HG02610 (cell line): ENCODE results near the gene GABRR3.

ENCODE experiments used
- ATAC-seq: cut with Tn5 transposase; IDR thresholded peaks from one replicate; pipeline ENCODE4 v1.9.1; 2021; ENCODE audit warnings: mild to moderate bottlenecking, moderate library complexity; ENCODE audit not compliant: unreplicated experiment

Gene GABRR3

GRCh38 chr3:97992547-97993173 is 42.5 kb downstream of the GABRR3 start:
- ATAC-seq: no peak

GRCh38 chr3:97991293-97991682 is 43.8 kb downstream of the GABRR3 start:
- no peak for ATAC-seq

GRCh38 chr3:97990624-97991292 is 44.4 kb downstream of the GABRR3 start:
- peak; percentile 61 for ATAC-seq

- ATAC-seq: no peak
Observed at GRCh38 chr3:97988784-97989568, 46.1 kb downstream of the GABRR3 start.

- no peak for ATAC-seq
Observed at GRCh38 chr3:97987306-97987705, 47.8 kb downstream of the GABRR3 start.

GRCh38 chr3:97983933-97984491 is 51.1 kb downstream of the GABRR3 start:
- ATAC-seq: no peak

- no peak for ATAC-seq
Observed at GRCh38 chr3:97981886-97982285, 53.2 kb downstream of the GABRR3 start.

- ATAC-seq: no peak
Observed at GRCh38 chr3:97979610-97980009, 55.5 kb downstream of the GABRR3 start.

- ATAC-seq: no peak
Observed at GRCh38 chr3:97975466-97975865, 59.6 kb downstream of the GABRR3 start.

- ATAC-seq: no peak
Observed at GRCh38 chr3:97974996-97975395, 60.1 kb downstream of the GABRR3 start.

- ATAC-seq: no peak
Observed at GRCh38 chr3:97972976-97973375, 62.1 kb downstream of the GABRR3 start.

GRCh38 chr3:97971679-97972567 is 63.2 kb downstream of the GABRR3 start, which contains the start of gene RIOX2:
Gene RIOX2 (minus strand): TSS chr3:97972431. CDS start chr3:97967593, 4,838 bp downstream.
- peak; percentile 93 for ATAC-seq

- no peak for ATAC-seq
Observed at GRCh38 chr3:97970956-97971620, 64.0 kb downstream of the GABRR3 start.

- ATAC-seq: no peak
Observed at GRCh38 chr3:97970156-97970555, 65.0 kb downstream of the GABRR3 start.

- ATAC-seq: no peak
Observed at GRCh38 chr3:97969541-97969940, 65.6 kb downstream of the GABRR3 start.

GRCh38 chr3:97968376-97968775 is 66.7 kb downstream of the GABRR3 start:
- ATAC-seq: no peak

GRCh38 chr3:97967966-97968365 is 67.1 kb downstream of the GABRR3 start:
- ATAC-seq: no peak

GRCh38 chr3:97960993-97961766 is 73.9 kb downstream of the GABRR3 start:
- no peak for ATAC-seq

GRCh38 chr3:97960551-97960950 is 74.6 kb downstream of the GABRR3 start:
- no peak for ATAC-seq
